NCI-H510A (cell line): ENCODE results near the gene ASCC3.
"Not testable (repeated sequence)": the region's sequence is repeated elsewhere in the genome, so short reads cannot be mapped to it uniquely, and the experiment has no call there.

ENCODE experiments used
- DNase-seq: peaks from one replicate; lab custom pipeline; 2025; lab: John Stamatoyannopoulos, UW

Gene ASCC3

GRCh38 chr6:100663219-100663863 lies 217.8 kb downstream of the ASCC3 start:
- DNase-seq: no peak

- DNase-seq: no peak
Measured at GRCh38 chr6:100662264-100662663, 218.9 kb downstream of the ASCC3 start.

- DNase-seq: no peak
Measured at GRCh38 chr6:100658486-100658885, 222.6 kb downstream of the ASCC3 start.

- DNase-seq: no peak
Measured at GRCh38 chr6:100657678-100658330, 223.3 kb downstream of the ASCC3 start.

- not testable (repeated sequence) for DNase-seq
Measured at GRCh38 chr6:100641147-100641546, 240.0 kb downstream of the ASCC3 start.

- DNase-seq: no peak
Measured at GRCh38 chr6:100633096-100633777, 247.9 kb downstream of the ASCC3 start.

- no peak for DNase-seq
Measured at GRCh38 chr6:100630536-100630935, 250.6 kb downstream of the ASCC3 start.

GRCh38 chr6:100627911-100628758 lies 253.0 kb downstream of the ASCC3 start:
- DNase-seq: no peak

GRCh38 chr6:100626721-100627120 lies 254.4 kb downstream of the ASCC3 start:
- DNase-seq: no peak

GRCh38 chr6:100622907-100623692 lies 258.0 kb downstream of the ASCC3 start:
- DNase-seq: no peak

GRCh38 chr6:100620085-100620840 lies 260.9 kb downstream of the ASCC3 start:
- no peak for DNase-seq

- DNase-seq: no peak
Measured at GRCh38 chr6:100618351-100618671, 262.8 kb downstream of the ASCC3 start.

- no peak for DNase-seq
Measured at GRCh38 chr6:100617633-100618350, 263.3 kb downstream of the ASCC3 start.

- DNase-seq: no peak
Measured at GRCh38 chr6:100614933-100615332, 266.2 kb downstream of the ASCC3 start.

GRCh38 chr6:100614386-100614785 lies 266.7 kb downstream of the ASCC3 start:
- no peak for DNase-seq

- DNase-seq: no peak
Measured at GRCh38 chr6:100613656-100614055, 267.5 kb downstream of the ASCC3 start.

- no peak for DNase-seq
Measured at GRCh38 chr6:100612094-100612493, 269.0 kb downstream of the ASCC3 start.

GRCh38 chr6:100599088-100599770 lies 281.9 kb downstream of the ASCC3 start:
- DNase-seq: no peak

GRCh38 chr6:100595456-100595855 lies 285.7 kb downstream of the ASCC3 start:
- DNase-seq: no peak

GRCh38 chr6:100593522-100593921 lies 287.6 kb downstream of the ASCC3 start:
- DNase-seq: no peak
